Measurements from ENCODE around the gene FASLG.

FASLG gene

GRCh38 chr1:172670316-172670715 is 11.4 kb downstream of the FASLG start:
- TF ChIP-seq CTCF (IDR thresholded peaks at IDR 0.05; ENCODE audit: low read depth, low read length), result no peak
- no peak overlapping the region for H3K4me3 ChIP-seq (ENCODE audit: low read depth, low read length)

GRCh38 chr1:172670791-172671190 is 11.9 kb downstream of the FASLG start:
- H3K4me3 ChIP-seq (ENCODE audit: low read depth, low read length), result no peak overlapping the region
- TF ChIP-seq CTCF (IDR thresholded peaks at IDR 0.05; ENCODE audit: low read depth, low read length), result no peak

GRCh38 chr1:172671591-172671990 is 12.7 kb downstream of the FASLG start:
- H3K4me3 ChIP-seq (ENCODE audit: low read depth, low read length), result no peak overlapping the region
- no peak for TF ChIP-seq CTCF (IDR thresholded peaks at IDR 0.05; ENCODE audit: low read depth, low read length)

GRCh38 chr1:172672720-172673119 is 13.8 kb downstream of the FASLG start:
- TF ChIP-seq CTCF (IDR thresholded peaks at IDR 0.05; ENCODE audit: low read depth, low read length), result no peak
- H3K4me3 ChIP-seq (ENCODE audit: low read depth, low read length), result no peak overlapping the region

GRCh38 chr1:172673761-172674160 is 14.9 kb downstream of the FASLG start:
- no peak overlapping the region for H3K4me3 ChIP-seq (ENCODE audit: low read depth, low read length)
- TF ChIP-seq CTCF (IDR thresholded peaks at IDR 0.05; ENCODE audit: low read depth, low read length), result no peak

- no peak for TF ChIP-seq CTCF (IDR thresholded peaks at IDR 0.05; ENCODE audit: low read depth, low read length)
- no peak overlapping the region for H3K4me3 ChIP-seq (ENCODE audit: low read depth, low read length)
These were observed 16.1 kb downstream of the FASLG start for GRCh38 chr1:172674831-172675613.

GRCh38 chr1:172679000-172679772 is 20.3 kb downstream of the FASLG start:
- TF ChIP-seq CTCF (IDR thresholded peaks at IDR 0.05; ENCODE audit: low read depth, low read length), result no peak
- no peak overlapping the region for H3K4me3 ChIP-seq (ENCODE audit: low read depth, low read length)
